Adrenal gland (tissue), 5 donors: ENCODE data around the gene ADPRHL1.

Experiments used
- CTCF ChIP-seq, 6 experiments: fragments of 450-650 bp in 4 of 6; fragments of 200-600 bp in 2 of 6; sonication (generic) in 1 of 6; IDR thresholded peaks; 1 replicate in 5 of 6; 2 replicates in 1 of 6; pipeline versions ENCODE4 v1.5.1 to v1.8.0; 2016 to 2021; ENCODE audit warnings: antibody characterized with exemption in 6 of 6, mild to moderate bottlenecking in 2 of 6, moderate library complexity in 1 of 6
- POLR2A ChIP-seq, 2 donors: fragments of 450-650 bp; IDR thresholded peaks; one replicate each; pipeline ENCODE4 v1.6.1; 2017; ENCODE audit warnings: antibody characterized with exemption in 2 of 2, mild to moderate bottlenecking in 2 of 2, moderate library complexity in 1 of 2
- donor health status: DM: no; HTN: no; CAD: no.

- TF ChIP-seq CTCF (IDR thresholded peaks at IDR 0.05), result no peak
- no peak for TF ChIP-seq POLR2A (IDR thresholded peaks at IDR 0.05)
Measured at GRCh38 chr13:113353254-113353653, 100.0 kb downstream of the ADPRHL1 start.
